Measurements from ENCODE around the gene PPARG. TPM values are rescaled to one million over a fixed set of nuclear protein-coding genes. Genes with fewer than 3 reads are reported as not detected.

Gene PPARG
- total and polyA plus RNA-seq, 7 donors, result 9.7 to 111 (median 17.8) TPM

- Histone ChIP-seq H3K4me1 (no peaks in the 10 kb centered on the region), H3K4me3 (no peak overlapping the region), H3K27ac (no peak overlapping the region), H3K36me3 (no peaks in the 10 kb centered on the region), H3K27me3 (no peaks in the 10 kb centered on the region), H3K9me3 (no peaks in the 10 kb centered on the region)
- DNase-seq, result peak; percentile 48
- intact Hi-C loops (cut with DNase I), result no loop called here
- 93 to 94% methylated on average over 12 of the region's 12 CpGs for WGBS, 2 donors
- no peak for TF ChIP-seq POLR2A (IDR thresholded peaks at IDR 0.05)
- no peak for TF ChIP-seq CTCF (IDR thresholded peaks at IDR 0.05)
- no peak for TF ChIP-seq EP300 (IDR thresholded peaks at IDR 0.05)
- no peak for TF ChIP-seq POLR2AphosphoS5 (IDR thresholded peaks at IDR 0.05)
Measured at GRCh38 chr3:12452361-12453330, 163.8 kb downstream of the PPARG start.

- DNase-seq, result peak; percentile 10
- H3K36me3 ChIP-seq, result no peaks in the 10 kb centered on the region
- 81 to 83% methylated on average over 6 of the region's 6 CpGs for WGBS, 2 donors
- no peaks in the 10 kb centered on the region for H3K27me3 ChIP-seq
- no peak overlapping the region for H3K27ac ChIP-seq
- H3K4me3 ChIP-seq, result no peak overlapping the region
- no peaks in the 10 kb centered on the region for H3K9me3 ChIP-seq
- intact Hi-C loops (cut with DNase I), result no loop called here
- H3K4me1 ChIP-seq, result no peaks in the 10 kb centered on the region
- TF ChIP-seq POLR2A (IDR thresholded peaks at IDR 0.05) (no peak), CTCF (IDR thresholded peaks at IDR 0.05) (no peak), EP300 (IDR thresholded peaks at IDR 0.05) (no peak), POLR2AphosphoS5 (IDR thresholded peaks at IDR 0.05) (no peak)
Measured at GRCh38 chr3:12454076-12454815, 165.4 kb downstream of the PPARG start.

GRCh38 chr3:12454816-12455121 lies 165.9 kb downstream of the PPARG start:
- TF ChIP-seq POLR2AphosphoS5 (IDR thresholded peaks at IDR 0.05), result no peak
- no peak for TF ChIP-seq CTCF (IDR thresholded peaks at IDR 0.05)
- no peak for TF ChIP-seq EP300 (IDR thresholded peaks at IDR 0.05)
- no peak for TF ChIP-seq POLR2A (IDR thresholded peaks at IDR 0.05)
- intact Hi-C loops (cut with DNase I), result no loop called here
- H3K9me3 ChIP-seq, result no peaks in the 10 kb centered on the region
- no peaks in the 10 kb centered on the region for H3K27me3 ChIP-seq
- H3K4me3 ChIP-seq, result no peak overlapping the region
- H3K36me3 ChIP-seq, result no peaks in the 10 kb centered on the region
- 90 to 95% methylated on average over 2 of the region's 2 CpGs for WGBS, 2 donors
- H3K4me1 ChIP-seq, result no peaks in the 10 kb centered on the region
- no peak overlapping the region for H3K27ac ChIP-seq
- DNase-seq, result no peak

- TF ChIP-seq CTCF (IDR thresholded peaks at IDR 0.05), result no peak
- no peak for TF ChIP-seq POLR2A (IDR thresholded peaks at IDR 0.05)
- TF ChIP-seq POLR2AphosphoS5 (IDR thresholded peaks at IDR 0.05), result no peak
- TF ChIP-seq EP300 (IDR thresholded peaks at IDR 0.05), result no peak
- Histone ChIP-seq H3K4me3 (no peak overlapping the region), H3K27ac (no peak overlapping the region), H3K36me3 (no peaks in the 10 kb centered on the region), H3K27me3 (no peaks in the 10 kb centered on the region), H3K9me3 (no peaks in the 10 kb centered on the region), H3K4me1 (no peaks in the 10 kb centered on the region)
- intact Hi-C loops (cut with DNase I), result no loop called here
- peak; percentile 30 for DNase-seq
- 94 to 96% methylated on average over 7 of the region's 7 CpGs for WGBS, 2 donors
Measured at GRCh38 chr3:12455740-12456139, 166.9 kb downstream of the PPARG start.

Data from sigmoid colon (tissue), 7 donors.